ENCODE measurements around the gene EFEMP2.
"Not testable (repeated sequence)": the region's sequence is repeated elsewhere in the genome, so short reads cannot be mapped to it uniquely, and the experiment has no call there.

EFEMP2 gene

GRCh38 chr11:65900125-65900898 is 27.7 kb upstream of the EFEMP2 start, which contains the start of gene FOSL1:
TSS of gene FOSL1 (minus strand) at chr11:65900388. CDS start at chr11:65900339, 49 bp downstream.
- DNase-seq (ENCODE audit: low read depth in 1 of 2, low spot score in 1 of 2) = peak; percentile 85 to 89

- DNase-seq (ENCODE audit: low read depth in 1 of 2, low spot score in 1 of 2) = peak in 1 of 2 donors; percentile 73
These were observed 26.9 kb upstream of the EFEMP2 start for GRCh38 chr11:65899356-65900124.

- no peak for DNase-seq (ENCODE audit: low read depth in 1 of 2, low spot score in 1 of 2)
These were observed 26.2 kb upstream of the EFEMP2 start for GRCh38 chr11:65898656-65899355.

GRCh38 chr11:65897020-65897471 is 24.4 kb upstream of the EFEMP2 start:
- DNase-seq (ENCODE audit: low read depth in 1 of 2, low spot score in 1 of 2) = no peak

- DNase-seq (ENCODE audit: low read depth in 1 of 2, low spot score in 1 of 2) = no peak
These were observed 23.7 kb upstream of the EFEMP2 start for GRCh38 chr11:65896034-65896999.

GRCh38 chr11:65895482-65895981 is 22.9 kb upstream of the EFEMP2 start:
- DNase-seq (ENCODE audit: low read depth in 1 of 2, low spot score in 1 of 2) = no peak

GRCh38 chr11:65894034-65894591 is 21.5 kb upstream of the EFEMP2 start:
- no peak for DNase-seq (ENCODE audit: low read depth in 1 of 2, low spot score in 1 of 2)

GRCh38 chr11:65892661-65893317 is 20.2 kb upstream of the EFEMP2 start:
- no peak for DNase-seq (ENCODE audit: low read depth in 1 of 2, low spot score in 1 of 2)

GRCh38 chr11:65892137-65892540 is 19.5 kb upstream of the EFEMP2 start:
- not testable (repeated sequence) for DNase-seq (ENCODE audit: low read depth in 1 of 2, low spot score in 1 of 2)

- DNase-seq (ENCODE audit: low read depth in 1 of 2, low spot score in 1 of 2) = peak in 1 of 2 donors; percentile 55
These were observed 18.9 kb upstream of the EFEMP2 start for GRCh38 chr11:65891219-65892136.

GRCh38 chr11:65890324-65891218 is 18.0 kb upstream of the EFEMP2 start, which contains the start of gene CCDC85B:
TSS of gene CCDC85B (plus strand) at chr11:65890673. CDS start at chr11:65890784, 111 bp downstream.
- DNase-seq (ENCODE audit: low read depth in 1 of 2, low spot score in 1 of 2) = peak; percentile 98 to 99

- peak; percentile 91 to 93 for DNase-seq (ENCODE audit: low read depth in 1 of 2, low spot score in 1 of 2)
These were observed 15.7 kb upstream of the EFEMP2 start, which contains the start of gene FIBP for GRCh38 chr11:65888163-65888814. TSS of gene FIBP (minus strand) at chr11:65888471. CDS start at chr11:65888418, 53 bp downstream.

GRCh38 chr11:65887723-65888162 is 15.1 kb upstream of the EFEMP2 start:
- DNase-seq (ENCODE audit: low read depth in 1 of 2, low spot score in 1 of 2) = no peak

- no peak for DNase-seq (ENCODE audit: low read depth in 1 of 2, low spot score in 1 of 2)
These were observed 14.5 kb upstream of the EFEMP2 start for GRCh38 chr11:65886826-65887722.

- DNase-seq (ENCODE audit: low read depth in 1 of 2, low spot score in 1 of 2) = no peak
These were observed 13.4 kb upstream of the EFEMP2 start for GRCh38 chr11:65885808-65886536.

Data from stimulated activated CD4-positive, alpha-beta T cell treated with anti-CD3 and anti-CD28 coated beads, Interleukin-15, amount 100 ng/mL, for 1 hour (primary cell).